Medulla oblongata (tissue), 1 donor: ENCODE data around the gene SHISA6.

ENCODE experiments used
- DNase-seq: peaks from one replicate; pipeline ENCODE4 v3.0.0-alpha.2; 2015; ENCODE audit errors: extremely low spot score

SHISA6 gene

DNA sequence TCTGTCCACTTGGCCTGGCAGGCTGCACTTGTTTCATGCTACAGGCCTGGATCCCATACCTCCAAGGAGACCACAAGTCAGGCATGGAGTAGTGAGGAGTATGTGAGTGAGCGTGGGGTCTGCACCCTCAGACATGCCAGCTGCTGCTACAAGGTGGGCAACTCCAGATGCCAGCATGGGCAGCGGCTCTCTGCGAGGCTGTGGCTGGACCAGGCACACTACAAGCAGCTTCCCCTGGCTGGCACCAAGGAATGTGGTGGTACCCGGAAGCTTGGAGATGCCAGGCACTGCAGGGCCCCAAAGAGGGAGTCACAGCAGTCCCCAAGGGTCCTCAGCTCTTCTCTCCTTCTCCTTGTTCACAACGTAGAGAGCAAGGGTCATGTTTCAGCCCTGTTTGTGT lies 341.2 kb downstream of the SHISA6 start:
- no peak for DNase-seq

DNA sequence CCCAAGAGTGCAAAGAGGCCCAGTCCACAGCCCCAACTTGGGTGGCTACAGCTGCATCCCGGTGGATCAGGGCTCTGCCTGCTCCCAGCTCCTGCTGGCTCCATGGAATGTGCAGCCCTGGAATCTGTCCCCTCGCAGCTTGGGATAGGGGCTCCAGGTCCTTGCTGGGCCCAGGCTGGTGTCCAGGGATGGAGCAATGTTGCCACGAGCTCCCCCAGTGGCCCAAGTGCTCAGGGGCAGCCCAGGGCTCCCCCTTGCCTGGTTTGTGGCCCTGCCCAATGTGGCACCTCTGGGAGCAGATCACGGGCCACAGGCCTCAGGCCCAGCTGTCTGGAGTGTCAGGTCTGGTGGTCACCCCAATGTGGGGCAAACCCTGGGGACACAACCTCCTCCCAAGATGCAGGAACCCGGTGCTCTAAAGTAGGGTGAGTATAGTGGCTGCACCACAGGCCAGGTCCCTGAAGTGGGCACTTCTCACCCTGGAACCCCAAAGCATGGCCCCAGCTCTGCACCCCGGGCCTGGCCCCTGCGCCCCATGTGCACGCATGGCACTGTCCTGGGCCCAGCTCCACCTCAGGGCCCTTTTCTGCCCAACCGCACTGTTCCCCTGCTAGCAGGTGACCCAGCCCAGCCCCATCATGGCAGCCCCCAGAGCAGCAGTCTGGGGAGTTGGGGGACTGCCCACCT lies 342.4 kb downstream of the SHISA6 start:
- no peak for DNase-seq

DNA sequence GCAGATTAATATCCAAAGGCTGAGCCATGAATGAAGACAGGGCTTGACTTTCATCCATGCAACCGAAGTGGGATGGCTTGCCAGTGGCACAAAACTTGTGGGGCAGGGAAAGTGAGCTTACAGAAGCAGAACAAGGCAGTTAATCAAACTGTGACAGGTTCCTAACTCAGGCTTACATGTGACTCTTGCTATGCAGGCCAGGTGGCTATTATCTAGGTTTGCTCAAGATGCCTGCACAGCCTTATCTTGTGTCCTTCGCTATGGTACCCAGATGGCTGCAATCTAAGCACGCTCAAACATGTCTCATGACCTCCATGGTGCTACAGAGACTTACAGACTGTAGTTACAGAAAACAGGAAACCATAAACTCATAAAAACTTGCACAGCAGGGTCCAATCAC lies 348.7 kb downstream of the SHISA6 start:
- no peak for DNase-seq

DNA sequence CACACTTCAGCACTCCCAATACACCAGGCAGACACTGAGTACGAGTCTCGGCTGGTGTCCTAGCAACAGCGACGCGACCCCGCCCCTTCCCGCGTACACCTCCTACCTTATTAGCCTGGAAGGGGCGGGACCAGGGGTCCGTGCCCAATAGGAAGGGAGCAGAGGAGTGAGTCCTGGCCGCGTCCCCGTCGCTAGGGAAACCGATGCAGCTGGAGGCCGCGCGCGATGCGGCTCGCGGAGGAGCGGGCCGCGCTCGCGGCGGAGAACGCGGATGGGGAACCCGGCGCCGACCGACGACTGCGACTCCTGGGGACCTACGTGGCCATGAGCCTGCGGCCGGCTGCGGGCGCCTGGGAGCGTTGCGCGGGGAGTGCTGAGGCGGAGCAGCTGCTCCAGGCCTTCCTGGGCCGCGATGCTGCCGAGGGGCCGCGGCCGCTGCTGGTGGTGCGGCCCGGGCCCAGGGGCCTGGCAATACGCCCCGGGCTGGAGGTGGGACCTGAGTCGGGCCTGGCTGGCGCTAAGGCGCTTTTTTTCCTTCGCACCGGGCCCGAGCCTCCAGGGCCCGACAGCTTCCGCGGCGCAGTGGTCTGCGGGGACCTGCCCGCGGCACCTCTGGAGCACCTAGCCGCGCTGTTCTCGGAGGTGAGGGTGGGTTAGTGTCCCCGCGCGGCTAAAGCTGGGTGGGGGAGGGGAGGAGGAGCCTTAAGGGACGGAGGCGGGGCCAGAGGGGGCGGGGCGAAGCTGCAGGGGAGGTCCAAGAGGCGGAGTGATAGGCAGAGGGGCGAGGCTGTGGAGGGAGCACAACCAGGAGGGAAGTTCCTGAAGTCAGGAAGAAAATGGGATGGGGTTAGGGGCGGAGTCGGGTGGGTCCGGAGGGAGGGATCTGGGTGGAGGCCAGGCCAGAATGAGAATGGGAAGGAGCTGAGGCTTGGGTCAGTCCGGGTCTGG lies 357.5 kb downstream of the SHISA6 start, which contains the start of gene DNAH9:
Gene DNAH9 (plus strand): TSS at position 197 of the 948 bp plus-strand sequence. CDS start 29 bp downstream, at position 226.
- peak; percentile 93 for DNase-seq

DNA sequence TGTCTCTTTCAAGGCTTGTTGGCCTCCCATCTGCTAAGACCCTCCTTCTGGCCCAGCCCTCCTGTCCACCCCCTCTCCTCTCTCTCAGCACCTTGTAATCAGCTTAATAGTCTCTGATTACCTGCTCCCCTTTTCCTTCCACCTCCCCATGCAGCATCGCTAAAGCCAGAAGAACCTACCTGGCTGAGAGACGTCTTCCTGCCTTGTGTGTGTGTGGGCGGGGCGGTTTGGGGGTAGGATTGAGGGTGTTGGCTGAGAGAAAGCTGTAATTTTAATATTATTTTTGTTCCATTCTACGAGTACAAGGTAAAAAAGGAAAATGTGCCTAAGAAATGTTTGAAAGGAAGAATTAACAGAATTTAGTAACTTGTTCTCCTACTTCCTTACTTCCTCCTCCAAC lies 360.6 kb downstream of the SHISA6 start:
- DNase-seq, result no peak

DNA sequence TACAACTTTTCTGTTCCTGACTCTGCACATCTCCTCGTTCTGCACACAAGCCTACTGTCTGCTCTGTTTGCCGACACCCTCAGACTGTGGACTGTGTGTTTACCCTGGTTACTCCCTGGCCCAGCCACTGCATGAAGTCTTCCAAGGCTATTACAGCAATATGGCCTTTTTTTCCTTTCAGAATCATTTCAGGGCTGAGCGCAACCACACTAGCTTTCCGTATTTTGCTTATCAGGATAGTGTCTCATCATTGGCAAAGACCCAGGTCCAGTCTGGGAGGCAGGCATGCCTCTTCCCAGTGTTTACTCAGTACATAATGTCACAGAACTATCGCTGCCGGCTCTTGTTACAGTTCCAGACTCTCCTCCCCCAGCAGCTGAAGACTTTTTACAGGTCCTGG lies 367.4 kb downstream of the SHISA6 start:
- DNase-seq, result peak; percentile 25

DNA sequence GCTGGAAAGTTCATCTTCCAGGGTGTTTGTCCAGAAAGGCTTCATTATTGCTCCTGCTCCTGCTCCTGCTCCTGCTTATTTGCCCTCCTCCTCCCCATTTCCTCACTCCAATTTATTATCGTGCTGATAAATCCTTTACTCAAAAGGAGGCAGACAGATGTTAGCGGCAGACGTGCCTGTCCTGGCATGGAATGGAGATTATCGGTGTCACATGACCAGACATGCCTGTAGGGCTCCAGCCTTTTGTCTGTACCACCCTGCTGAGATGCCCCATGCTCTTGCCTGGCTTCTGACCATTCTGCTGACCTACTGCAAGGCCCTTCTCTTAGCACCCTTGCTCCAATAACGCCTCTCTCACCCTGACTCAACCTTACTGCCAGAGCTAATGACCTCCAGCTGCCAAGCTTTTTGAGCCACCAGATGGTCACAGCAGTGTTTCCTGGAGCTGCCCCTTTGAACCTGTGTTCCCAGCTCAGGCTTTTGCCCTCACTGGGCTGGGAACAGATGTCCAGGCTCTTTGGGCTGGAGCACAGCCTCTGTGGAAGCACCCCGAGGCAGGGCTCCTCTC lies 370.1 kb downstream of the SHISA6 start:
- no peak for DNase-seq

DNA sequence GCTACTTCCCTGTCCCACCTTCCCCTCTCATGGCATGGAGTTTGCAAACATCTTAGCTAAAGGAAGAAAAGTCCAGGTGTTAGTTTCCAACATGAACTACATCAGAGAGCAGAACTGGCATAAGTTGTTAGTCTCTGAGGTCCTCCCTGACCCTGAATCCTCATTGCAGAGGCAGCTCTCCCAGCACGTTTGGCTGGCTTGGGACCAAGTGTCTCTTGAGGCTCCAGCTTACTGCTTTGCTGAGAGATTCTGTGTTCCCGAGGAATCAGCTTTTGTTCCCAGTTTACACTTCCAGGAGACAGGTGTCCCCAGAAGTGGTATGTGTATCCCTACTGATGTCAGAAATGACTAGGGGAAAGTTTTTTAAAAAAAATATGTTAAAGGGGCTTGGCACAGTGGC lies 371.9 kb downstream of the SHISA6 start:
- DNase-seq, result no peak
